Nephron progenitor cell (in vitro differentiated cells): Measurements from ENCODE around the gene LRP8.

ENCODE experiments used
- DNase-seq: peaks from one replicate; pipeline ENCODE4 v3.0.0; 2021
- H3K27ac Mint-ChIP-seq: 2 replicates; pipeline ENCODE4 v1.8.0; 2021; ENCODE audit warnings: mild to moderate bottlenecking, moderate library complexity, mixed read lengths
- H3K27me3 Mint-ChIP-seq: 2 replicates; pipeline ENCODE4 v1.8.0; 2021; ENCODE audit warnings: mild to moderate bottlenecking, low read depth, mixed read lengths; ENCODE audit not compliant: poor library complexity
- H3K36me3 Mint-ChIP-seq: 2 replicates; pipeline ENCODE4 v1.8.0; 2021; ENCODE audit warnings: low read depth, mixed read lengths
- H3K4me1 Mint-ChIP-seq: 2 replicates; pipeline ENCODE4 v1.8.0; 2021; ENCODE audit warnings: mixed read lengths
- H3K4me3 Mint-ChIP-seq: 2 replicates; pipeline ENCODE4 v1.8.0; 2021; ENCODE audit warnings: mild to moderate bottlenecking, moderate library complexity, mixed read lengths
- H3K9me3 Mint-ChIP-seq: 2 replicates; pipeline ENCODE4 v1.8.0; 2021; ENCODE audit warnings: mild to moderate bottlenecking, moderate library complexity, mixed read lengths
- TF ChIP-seq, protein P1 (sequence below): fragments of 200-600 bp; sonication (generic); IDR thresholded peaks from 2 replicates; pipeline ENCODE4 v1.5.0; 2021; ENCODE audit warnings: antibody characterized with exemption

Gene LRP8

DNA sequence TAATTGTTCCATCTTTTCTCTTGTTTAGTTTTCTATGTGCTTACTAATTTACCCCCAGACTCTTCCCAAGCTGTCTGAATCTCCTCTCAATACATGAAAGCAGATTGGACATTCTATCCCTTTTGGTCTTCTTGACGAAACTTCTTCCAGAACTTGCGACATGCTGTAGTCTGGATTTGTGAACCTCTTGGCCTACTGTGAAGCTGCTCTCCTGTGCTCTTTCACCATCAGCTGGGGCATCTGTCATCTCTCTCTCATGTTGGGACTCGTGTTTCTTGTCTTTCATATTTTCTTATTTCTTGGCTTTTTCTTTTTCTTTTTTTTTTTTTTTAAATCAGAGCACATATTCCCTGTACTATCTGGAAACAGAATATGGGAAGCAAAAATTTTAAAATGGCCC, 124.4 kb downstream of the LRP8 start:
- Mint-ChIP-seq H3K27me3 (no peaks in the 10 kb centered on the region), H3K36me3 (peaks cover 77% of the 10 kb centered on the region), H3K9me3 (peaks cover 50% of the 10 kb centered on the region), H3K4me1 (peaks cover 1% of the 10 kb centered on the region), H3K4me3 (no peak overlapping the region), H3K27ac (no peak overlapping the region)
- DNase-seq: no peak
- TF ChIP-seq, protein P1, sequence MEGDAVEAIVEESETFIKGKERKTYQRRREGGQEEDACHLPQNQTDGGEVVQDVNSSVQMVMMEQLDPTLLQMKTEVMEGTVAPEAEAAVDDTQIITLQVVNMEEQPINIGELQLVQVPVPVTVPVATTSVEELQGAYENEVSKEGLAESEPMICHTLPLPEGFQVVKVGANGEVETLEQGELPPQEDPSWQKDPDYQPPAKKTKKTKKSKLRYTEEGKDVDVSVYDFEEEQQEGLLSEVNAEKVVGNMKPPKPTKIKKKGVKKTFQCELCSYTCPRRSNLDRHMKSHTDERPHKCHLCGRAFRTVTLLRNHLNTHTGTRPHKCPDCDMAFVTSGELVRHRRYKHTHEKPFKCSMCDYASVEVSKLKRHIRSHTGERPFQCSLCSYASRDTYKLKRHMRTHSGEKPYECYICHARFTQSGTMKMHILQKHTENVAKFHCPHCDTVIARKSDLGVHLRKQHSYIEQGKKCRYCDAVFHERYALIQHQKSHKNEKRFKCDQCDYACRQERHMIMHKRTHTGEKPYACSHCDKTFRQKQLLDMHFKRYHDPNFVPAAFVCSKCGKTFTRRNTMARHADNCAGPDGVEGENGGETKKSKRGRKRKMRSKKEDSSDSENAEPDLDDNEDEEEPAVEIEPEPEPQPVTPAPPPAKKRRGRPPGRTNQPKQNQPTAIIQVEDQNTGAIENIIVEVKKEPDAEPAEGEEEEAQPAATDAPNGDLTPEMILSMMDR: no peak

DNA sequence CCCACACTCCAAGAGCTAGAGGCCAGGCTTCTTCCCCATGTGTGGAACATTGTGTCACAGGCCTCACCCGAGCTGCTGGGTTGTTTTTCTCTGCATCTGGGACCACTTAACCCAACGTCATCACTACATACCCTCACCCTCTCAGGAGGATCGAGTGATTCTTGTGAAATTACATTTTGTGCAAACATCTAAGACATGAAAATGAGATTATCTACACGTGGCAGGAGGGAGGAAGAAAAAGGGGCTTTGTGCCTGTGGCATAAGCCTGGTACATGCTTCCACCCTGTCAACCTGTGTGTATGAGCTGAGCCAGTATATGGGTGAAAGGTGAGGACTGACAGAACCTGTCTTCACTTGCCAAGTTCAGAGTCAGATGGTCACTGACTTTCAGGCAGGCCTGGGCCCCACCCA, 129.6 kb downstream of the LRP8 start:
- H3K4me3 Mint-ChIP-seq: peak overlapping the region; percentile 96
- peak overlapping the region; percentile 90 for H3K27ac Mint-ChIP-seq
- H3K36me3 Mint-ChIP-seq: peaks cover 24% of the 10 kb centered on the region
- TF ChIP-seq, protein P1: no peak
- peaks cover 4% of the 10 kb centered on the region for H3K27me3 Mint-ChIP-seq
- H3K9me3 Mint-ChIP-seq: peaks cover 1% of the 10 kb centered on the region
- peaks cover 27% of the 10 kb centered on the region for H3K4me1 Mint-ChIP-seq
- DNase-seq: no peak

DNA sequence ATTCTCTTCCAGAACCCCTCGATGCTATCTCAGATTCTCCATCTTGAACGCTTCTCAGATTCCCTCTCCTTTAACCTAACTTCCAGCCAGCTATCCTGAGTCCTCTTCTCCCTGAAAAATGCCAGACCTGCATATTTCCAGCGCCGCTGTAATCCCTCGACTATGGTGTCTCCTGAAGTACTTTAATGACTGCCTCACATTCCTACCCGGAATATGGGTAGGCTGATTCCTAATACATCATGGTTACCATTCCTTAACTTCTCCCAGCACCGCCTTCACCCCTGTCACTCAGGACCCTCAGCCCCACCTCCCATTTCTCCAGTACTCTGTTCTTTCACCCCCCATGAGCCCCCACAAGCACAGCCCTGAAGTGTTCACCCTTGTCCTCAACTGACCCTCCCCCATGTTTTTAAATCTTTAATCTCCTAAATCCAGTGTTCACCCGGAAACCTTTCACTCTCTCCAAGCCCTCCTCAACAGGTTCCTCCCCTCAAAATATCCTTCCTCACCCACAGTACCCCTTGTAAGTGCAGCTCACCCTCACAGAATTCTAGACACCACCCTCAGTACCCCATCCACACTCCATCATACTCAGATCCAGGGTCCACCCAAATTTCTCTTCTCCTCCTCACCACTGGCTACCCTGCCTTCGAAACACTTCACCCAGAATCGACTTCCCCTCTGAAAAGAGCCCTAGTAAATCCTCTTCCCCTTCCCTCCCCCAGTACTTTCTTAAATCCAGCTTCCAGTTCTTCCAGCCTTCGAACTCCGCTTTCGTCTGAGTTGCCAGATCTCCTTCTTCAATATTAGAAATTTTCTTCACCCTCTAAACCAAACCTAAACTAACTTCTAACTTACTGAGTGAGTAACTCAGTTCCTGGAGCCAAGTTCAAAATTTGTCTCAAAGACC, 130.3 kb downstream of the LRP8 start:
- peaks cover 7% of the 10 kb centered on the region for H3K27me3 Mint-ChIP-seq
- H3K27ac Mint-ChIP-seq: peak overlapping the region; percentile 90
- peaks cover 27% of the 10 kb centered on the region for H3K4me1 Mint-ChIP-seq
- H3K36me3 Mint-ChIP-seq: peaks cover 17% of the 10 kb centered on the region
- TF ChIP-seq, protein P1: no peak
- no peaks in the 10 kb centered on the region for H3K9me3 Mint-ChIP-seq
- H3K4me3 Mint-ChIP-seq: peak overlapping the region; percentile 96
- DNase-seq: no peak

DNA sequence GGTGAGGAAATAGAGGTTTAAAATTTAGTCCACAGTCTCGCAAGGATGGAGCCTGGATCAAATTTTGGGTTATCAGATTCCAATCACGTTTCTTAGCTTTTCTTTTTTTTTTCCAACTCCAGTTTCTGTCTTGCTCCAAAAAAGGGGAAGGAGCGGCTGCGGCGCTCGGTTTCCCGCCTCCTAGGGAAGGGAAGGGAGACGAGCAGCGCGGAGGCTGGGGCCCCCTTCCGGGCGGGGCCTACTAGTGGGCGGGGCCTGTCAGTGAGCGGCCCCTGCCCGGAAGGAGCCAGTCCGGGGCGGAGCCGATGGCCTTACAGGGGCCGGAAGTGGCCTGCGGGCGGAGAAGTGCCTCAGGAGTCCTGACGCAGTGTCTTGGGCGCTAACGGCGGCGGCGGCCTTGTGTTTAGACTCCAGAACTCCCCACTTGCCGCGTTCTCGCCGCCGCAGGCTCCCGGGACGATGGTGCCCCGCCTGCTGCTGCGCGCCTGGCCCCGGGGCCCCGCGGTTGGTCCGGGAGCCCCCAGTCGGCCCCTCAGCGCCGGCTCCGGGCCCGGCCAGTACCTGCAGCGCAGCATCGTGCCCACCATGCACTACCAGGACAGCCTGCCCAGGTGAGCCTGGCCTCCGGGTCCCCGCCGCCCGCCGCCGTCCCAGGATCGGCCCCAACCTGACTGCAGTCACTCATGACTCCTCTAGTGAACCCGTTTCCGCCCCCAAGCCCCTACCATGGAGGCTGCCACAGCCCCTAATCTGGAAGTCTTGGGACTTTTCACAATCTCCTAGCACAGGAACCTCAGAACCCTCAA, 131.2 kb downstream of the LRP8 start, which contains the start of gene CPT2:
Gene CPT2, plus strand, starts transcription at position 340 of the 806 bp plus-strand sequence. Its CDS starts 120 bp downstream, at position 460.
- H3K4me3 Mint-ChIP-seq: peak within 1 kb of the TSS; percentile 96
- TF ChIP-seq, protein P1: no peak
- no peaks in the 10 kb centered on the region for H3K9me3 Mint-ChIP-seq
- peak; percentile 93 for DNase-seq
- peaks cover 7% of the 10 kb centered on the region for H3K27me3 Mint-ChIP-seq
- peaks cover 11% of the 10 kb centered on the region for H3K36me3 Mint-ChIP-seq
- peaks cover 27% of the 10 kb centered on the region for H3K4me1 Mint-ChIP-seq
- peak within 1 kb of the TSS; percentile 90 for H3K27ac Mint-ChIP-seq

DNA sequence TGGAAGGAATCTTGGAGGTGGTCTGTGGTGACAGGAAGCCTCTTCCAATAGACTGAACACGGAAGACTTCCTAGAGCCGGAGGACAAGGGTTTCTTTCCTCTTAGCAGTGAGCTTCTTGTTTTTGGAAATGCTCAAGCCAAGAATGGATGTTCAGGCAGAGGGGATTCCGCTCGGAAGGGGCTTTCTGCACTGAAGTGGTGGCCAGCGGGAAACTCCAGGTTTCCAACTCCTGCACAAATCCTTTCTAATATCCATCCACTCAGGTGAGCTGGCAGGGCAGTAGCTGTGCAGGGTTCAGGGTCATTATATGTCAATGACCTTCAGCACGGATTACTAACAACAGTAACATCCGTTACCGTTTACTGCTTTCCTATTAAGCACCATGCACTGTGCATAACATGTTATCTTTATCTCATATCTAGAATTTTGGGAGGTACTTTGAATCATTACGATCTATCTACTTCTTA, 131.8 kb downstream of the LRP8 start:
- no peak for DNase-seq
- H3K27me3 Mint-ChIP-seq: peaks cover 7% of the 10 kb centered on the region
- TF ChIP-seq, protein P1: no peak
- peak overlapping the region; percentile 84 for H3K4me3 Mint-ChIP-seq
- peaks cover 27% of the 10 kb centered on the region for H3K4me1 Mint-ChIP-seq
- no peak overlapping the region for H3K27ac Mint-ChIP-seq
- H3K36me3 Mint-ChIP-seq: peaks cover 6% of the 10 kb centered on the region
- H3K9me3 Mint-ChIP-seq: no peaks in the 10 kb centered on the region
